ENCODE measurements around the gene DACH1.
"Not testable (repeated sequence)": the region's sequence is repeated elsewhere in the genome, so short reads cannot be mapped to it uniquely, and the experiment has no call there.

Gene DACH1

DNA sequence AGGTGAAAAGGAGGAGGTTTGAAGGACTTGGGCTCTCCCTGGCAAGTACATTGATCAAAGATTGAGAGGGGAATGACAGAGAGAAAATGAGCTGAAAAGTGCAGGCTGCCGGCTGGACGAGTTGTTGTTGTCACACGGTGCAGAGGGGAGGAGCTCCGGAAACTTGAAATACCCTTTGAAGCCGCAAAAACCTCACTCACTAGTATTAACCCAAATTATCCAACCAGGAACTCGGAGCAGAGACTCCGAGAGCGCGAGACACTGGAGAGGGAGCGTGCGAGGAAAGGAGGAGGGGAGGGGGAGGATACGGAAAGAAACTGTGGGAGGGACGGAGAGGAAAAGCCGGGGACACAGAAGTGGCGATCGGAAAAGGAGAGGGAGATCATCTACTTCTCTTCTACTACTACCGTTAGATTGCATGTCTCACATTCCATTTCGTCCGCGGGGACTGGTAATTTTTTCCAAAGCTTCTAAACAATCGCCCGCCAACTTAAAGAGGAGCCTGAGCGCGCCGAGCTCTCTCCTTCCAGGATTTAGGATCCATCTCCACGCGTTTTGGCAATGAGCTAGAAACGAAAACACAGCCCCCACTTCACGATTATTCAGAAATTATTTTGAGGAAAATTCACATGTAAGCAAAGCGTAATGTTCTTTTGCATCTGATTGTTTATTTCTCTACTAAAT, at the start of gene DACH1:
Gene DACH1, minus strand, starts transcription at position 74 of the 684 bp plus-strand sequence.
- DNase-seq (ENCODE audit: low read depth in 2 of 2) = no peak

DNA sequence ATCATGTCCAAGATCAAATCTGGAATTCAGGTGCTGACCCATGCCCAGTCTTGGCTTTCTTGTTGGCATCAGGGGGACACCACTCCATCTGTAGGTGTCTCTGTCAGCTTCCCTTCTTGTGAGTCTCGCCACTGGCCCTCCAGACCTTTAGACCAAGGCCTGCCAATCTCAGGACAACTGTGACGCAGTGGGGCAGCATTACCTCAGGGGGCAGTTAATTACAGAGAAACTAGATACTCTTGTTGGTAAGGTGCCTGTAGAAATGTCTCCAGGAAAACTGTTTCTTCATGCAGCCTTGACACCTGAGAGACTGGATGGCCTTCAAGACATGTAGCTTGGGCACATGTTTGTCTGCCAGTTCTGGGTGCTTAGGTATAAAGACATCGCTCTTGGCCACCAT, 46.7 kb upstream of the DACH1 start:
- no peak for DNase-seq (ENCODE audit: low read depth in 2 of 2)

DNA sequence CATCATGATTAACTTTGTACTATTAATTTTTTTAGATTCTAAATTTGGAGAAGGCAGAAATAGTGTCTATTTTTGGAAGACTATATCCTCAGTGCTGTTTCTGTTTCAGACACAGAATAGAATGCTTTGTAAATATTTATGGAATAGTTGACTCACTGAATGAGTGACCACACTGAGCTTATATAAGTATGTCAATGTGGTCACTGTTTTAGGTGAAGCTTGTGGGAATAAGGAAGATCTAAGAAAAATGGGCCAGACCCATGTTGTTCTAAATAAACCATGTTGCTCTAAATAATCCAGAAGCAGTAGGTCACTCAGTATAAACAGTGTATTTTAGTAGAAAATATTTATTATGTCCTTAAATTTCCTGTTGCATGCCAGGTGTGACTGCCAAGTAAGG, 45.5 kb upstream of the DACH1 start:
- no peak for DNase-seq (ENCODE audit: low read depth in 2 of 2)

DNA sequence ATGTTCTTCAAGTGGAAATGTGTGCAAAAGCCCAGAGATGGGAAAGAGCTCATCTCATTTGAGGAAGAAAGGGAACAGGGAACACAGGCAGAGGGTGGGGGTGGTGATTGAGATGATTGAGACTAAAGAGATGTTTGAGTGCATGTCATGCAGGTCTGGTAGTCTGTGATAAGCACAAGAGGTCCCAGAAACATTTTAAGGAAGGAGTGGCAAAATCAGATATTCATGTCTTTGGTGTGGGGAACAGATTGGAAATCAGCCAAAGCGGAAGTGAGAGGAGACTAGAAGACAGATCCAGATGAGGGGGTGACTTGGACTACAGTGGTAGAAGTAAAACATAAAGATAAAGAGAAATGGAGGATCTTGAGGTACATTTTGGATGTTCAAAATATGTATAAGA, 39.4 kb upstream of the DACH1 start:
- no peak for DNase-seq (ENCODE audit: low read depth in 2 of 2)

DNA sequence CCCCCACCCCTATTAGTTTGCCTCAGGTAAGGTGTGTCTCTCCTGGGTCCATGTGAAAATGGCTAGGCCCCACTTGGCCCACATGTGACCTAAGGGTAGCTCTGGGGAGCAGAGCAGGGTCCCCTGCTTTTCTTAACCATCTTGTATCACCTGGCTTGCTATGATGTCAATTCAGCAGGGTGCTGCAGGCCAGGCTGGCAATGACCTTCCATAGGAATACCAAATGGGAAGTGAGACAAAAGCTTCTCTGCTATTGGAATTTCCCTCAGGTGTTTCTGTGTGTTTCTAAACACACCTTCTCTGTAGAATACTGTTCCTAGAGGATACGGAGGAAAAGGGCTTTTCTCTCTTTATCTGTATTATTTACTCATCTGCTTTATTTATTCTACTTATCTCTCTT, 35.7 kb upstream of the DACH1 start:
- DNase-seq (ENCODE audit: low read depth in 2 of 2) = no peak

DNA sequence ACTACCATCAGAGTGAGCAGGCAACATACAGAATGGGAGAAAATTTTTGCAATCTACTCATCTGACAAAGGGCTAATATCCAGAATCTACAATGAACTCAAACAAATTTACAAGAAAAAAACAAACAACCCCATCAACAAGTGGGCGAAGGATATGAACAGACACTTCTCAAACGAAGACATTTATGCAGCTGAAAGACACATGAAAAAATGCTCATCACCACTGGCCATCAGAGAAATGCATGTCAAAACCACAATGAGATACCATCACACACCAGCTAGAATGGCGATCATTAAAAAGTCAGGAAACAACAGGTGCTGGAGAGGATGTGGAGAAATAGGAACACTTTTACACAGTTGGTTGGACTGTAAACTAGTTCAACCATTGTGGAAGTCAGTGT, 26.5 kb upstream of the DACH1 start:
- DNase-seq (ENCODE audit: low read depth in 2 of 2) = not testable (repeated sequence)

DNA sequence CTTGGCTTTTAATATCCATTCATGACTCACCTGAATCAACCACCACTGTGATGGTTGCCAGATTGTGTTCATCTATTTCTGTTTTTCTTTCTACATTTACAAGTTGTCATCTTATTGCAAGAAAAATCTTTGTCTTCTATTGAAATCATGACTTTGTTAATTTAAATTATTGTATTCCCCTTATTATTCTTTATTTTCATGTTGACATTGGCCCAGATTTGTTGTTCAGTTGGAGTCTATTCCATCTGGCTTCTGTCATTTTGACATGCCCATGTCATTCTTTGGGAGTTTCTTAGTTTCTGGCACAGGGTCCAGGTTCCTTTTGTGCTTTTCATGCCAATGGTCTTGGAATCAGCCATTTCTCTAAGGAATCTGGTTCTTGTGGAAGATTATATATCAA, 19.9 kb upstream of the DACH1 start:
- no peak for DNase-seq (ENCODE audit: low read depth in 2 of 2)

DNA sequence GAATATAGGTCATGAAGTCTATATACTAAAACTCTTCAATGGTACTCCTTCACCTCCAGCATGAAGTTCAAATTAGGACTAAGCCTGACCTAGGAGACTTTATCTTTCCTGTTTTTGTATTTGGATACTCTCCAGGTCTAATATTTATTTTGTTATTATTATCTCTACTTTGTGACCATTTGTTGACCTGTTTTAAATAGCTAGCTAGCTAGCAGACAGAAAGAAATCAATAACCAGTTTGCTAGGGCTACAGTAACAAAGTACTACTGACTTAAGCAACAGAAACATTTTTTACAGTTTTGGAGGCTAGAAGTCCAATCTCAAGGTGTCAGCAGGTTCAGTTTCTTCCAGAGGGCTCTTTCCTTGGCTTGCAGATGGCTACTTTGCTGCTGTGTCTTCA, 15.1 kb upstream of the DACH1 start:
- DNase-seq (ENCODE audit: low read depth in 2 of 2) = no peak

DNA sequence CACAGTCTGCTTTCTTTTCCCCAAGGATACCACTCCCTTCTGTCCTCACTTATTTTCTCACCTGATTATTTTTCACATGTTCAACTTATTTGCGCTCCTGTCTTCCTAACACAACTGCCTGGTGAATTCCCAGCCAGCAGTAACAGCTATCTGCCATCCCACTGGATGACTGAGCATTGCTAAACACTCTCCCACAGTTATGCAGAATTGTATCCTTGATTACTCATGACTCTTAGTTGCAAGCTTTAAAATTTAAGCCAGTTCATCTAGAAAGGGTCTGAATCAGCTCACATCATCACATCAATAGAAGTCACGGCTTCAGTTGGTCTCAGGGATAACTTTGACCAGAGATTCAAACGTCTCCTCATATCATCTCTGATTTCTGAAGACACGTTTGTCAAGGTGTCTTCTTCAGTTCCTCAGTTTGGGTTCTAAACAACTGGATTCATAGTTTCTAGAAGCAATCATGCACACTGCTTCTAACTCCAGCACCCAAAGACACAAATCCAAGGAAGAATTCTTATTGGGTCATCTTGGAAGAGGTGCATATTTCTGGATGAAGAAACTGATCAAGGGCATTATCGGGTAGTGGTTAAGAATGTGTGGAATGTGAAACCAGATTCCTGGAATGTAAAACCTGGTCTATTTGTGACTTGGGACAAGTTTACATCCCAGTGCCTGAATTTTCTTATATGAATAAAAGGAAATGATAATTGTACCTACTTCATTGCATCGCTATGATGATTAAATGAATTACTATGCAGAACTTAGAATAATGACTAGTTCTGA, 13.9 kb upstream of the DACH1 start:
- DNase-seq (ENCODE audit: low read depth in 2 of 2) = no peak

DNA sequence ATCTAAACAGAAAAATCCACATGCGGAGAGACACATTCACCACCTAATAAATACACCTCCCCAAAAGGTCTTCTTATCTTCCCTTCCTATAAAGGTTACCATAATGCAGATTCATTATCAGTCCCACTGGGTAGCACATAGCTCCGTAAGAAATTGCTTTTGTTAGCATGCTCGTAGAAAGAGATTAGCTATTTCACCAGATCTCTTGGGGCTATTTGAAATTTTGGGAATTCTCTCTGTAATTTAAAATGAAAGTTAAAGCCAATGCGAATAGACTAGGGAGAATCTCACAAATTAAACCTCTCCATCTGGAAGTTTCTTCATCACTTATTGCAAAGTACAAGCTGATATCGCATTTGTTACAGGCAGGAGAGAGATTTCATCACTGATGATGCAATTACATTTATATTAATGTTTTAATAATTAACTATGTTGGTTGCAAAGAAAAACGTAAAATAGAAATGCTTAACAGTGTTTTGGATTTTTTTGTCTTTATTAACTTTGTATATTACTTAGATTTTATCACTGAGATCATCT, 12.9 kb upstream of the DACH1 start:
- DNase-seq (ENCODE audit: low read depth in 2 of 2) = no peak

DNA sequence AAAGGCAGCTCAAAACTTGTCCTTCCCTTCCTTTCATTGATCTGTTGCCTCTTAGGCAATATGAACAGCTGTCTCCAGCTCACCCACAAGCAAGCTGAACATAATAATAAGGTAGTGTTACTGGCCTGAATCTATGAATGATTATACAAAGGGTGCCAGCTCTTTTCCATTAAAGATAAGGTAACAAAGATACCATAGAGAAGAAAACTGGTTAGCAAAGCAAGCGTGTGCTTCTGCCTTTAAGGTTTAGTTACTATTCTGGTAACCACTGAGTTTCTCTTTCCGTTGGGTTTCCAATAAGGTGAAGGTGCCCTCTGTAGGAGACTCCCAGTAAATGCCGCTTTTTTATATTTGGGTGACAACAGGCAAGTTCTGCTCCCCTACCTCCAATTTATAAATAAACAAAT, 12.1 kb upstream of the DACH1 start:
- no peak for DNase-seq (ENCODE audit: low read depth in 2 of 2)

DNA sequence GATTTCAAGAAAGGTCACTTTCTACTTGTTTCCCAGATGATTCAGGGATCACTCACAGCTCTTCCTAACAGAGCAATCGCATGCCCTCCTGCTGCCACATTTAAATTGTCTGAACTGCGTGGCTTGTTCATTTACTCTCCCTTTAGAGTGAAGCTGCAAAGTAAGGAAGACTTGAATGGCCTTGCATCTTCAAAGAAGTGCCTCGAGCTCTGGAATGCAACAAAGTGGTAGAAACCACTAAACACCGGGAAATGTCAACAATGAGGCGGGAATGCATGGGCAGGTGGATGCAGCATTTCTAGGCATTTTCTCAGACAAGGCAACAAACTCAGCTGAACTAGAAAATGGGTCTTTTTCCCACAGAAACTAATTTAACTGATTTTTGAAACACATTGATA, 10.3 kb upstream of the DACH1 start:
- no peak for DNase-seq (ENCODE audit: low read depth in 2 of 2)

DNA sequence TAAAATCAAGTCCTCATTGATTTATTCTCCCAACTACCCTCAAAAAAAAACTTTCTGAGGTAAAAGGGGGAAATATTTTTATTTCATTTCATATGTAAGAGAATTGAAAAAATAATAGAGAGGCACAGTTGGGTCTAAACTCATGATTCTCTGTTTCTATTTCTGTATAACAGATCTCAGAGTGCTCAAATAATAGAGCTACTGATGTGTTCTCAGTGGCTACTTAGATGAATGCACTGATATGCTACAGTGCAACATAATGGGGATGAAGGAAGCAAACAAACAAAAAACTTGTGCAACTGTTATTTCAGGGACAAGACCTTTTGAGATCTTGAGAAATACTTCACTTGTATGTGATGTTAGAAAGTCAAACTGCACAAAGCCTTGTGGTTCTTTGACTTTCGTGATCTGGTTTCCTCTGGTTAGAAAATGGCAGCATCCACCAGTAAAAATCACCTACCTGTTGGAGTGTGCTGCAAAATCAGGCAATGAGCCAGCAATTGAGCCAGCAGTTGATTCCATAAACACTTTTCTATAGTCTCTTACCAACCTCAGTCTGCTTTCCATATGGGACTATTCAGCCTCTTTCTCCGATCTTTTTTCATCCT, 9.7 kb upstream of the DACH1 start:
- no peak for DNase-seq (ENCODE audit: low read depth in 2 of 2)

DNA sequence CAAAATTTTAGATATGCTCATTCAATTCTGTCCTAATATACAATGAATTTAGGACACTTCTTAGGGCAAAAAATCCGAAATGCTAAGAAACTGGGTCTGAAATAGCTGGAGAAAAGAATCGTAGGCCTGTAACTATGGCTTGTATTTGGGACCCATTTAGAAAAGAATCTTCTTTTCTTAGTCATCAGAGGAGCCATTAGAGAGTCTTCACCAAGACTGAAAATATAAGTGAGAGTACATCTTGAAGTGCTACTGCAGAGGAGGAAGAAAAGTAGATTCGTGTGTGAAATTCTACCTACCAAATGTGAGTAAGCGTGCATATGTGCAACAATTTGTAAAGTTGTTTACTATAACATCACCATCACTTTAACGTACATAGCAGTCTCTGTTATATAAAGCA, 8.8 kb upstream of the DACH1 start:
- no peak for DNase-seq (ENCODE audit: low read depth in 2 of 2)

DNA sequence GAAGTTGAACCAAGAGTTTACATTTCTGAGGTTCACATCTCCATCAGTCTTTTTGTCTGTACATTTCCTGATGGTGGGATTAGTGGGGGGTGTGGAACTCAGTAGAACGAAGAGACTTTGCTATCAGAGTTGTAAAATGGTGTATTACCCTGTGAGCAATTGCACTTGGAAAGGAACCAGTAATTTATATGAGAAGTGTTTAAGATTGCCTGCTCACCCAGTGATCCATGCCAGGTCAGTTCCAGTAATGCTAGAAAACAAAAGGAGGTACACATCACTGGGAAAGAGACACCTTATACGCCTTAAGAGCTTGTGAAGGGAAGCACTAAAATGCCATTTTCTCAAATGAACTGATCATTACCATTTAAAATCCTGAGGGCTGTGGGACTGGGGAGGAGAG, 7.5 kb upstream of the DACH1 start:
- no peak for DNase-seq (ENCODE audit: low read depth in 2 of 2)

DNA sequence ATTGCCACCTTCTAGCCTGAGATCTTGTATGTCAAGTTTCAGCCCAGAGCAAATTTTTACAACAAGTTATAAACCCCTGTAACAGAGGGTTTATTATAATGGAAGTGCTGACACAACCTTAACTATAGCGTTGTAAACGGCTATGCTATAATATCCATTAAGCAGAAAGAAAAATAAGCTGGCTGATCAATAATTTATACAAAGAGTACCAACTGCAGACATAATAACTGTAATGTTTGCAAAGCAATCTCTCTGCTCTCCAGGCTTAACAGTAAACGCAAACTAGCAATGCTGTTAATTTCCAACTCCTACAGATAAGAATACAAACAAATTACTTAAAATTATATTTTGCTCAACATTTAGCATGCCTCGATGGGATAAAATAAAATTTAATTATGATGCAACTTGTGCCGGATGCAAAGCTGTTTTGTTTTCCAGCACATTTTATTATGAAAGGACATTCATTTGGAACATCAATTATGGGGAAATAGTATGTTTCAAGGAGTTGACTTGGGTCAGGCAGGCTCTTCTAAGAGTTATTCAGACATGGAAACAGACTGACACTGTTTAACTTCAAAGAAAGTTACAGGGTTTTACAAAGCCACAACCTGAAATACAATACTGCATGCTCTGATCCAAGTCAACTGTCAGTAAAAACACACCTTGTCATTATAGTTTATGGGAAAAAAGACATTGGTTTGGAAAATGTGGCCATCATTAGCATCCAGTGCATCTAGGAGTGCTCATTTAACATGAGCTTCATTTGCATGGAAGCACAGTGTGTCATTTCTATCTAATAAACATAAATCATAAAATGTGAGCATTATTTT, 6.6 kb upstream of the DACH1 start:
- DNase-seq (ENCODE audit: low read depth in 2 of 2) = no peak

DNA sequence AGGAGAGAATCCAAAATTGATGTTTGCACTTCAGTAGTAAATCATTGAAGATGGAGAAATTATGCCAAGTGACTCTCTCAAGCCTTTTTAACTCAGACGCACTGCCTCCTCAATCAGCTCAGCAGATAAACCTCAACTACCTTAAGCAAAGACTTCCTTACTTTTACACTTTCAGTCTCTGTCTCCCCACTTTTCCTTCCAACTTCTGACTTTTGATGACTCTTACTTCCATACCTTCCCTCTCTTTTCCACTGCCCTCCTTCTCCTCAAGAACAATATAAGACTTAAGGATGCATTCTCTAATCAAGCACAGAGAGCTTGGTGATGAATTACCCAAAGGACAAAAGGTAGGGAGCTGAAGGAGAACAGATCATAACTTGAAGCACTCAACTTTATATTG, 4.8 kb upstream of the DACH1 start:
- no peak for DNase-seq (ENCODE audit: low read depth in 2 of 2)

DNA sequence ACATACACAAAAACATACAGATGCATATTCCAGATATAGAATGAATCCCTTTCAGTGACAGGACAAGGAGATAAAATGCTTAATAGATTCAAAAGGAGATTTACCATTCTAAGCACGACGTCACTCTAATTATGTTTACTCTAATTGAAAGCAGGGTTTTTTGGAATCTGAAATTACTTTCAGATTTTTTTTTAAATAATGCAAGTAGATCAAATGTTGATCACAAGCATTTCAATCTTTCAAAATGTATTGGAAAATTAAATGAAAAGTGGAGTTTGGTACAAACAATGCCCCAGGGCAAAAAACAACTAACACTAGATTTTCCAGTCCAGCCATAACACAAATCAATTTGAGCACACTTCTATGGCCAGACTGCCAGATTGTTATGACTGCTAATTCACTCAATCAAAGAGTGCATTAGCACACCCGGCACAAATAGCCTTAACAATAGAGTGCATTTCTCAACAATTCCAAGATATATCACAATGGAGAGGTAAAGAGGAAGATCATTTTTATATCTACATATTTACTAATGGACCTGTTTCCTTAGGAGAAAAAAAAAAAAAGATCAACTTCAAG, 4.3 kb upstream of the DACH1 start:
- DNase-seq (ENCODE audit: low read depth in 2 of 2) = no peak

DNA sequence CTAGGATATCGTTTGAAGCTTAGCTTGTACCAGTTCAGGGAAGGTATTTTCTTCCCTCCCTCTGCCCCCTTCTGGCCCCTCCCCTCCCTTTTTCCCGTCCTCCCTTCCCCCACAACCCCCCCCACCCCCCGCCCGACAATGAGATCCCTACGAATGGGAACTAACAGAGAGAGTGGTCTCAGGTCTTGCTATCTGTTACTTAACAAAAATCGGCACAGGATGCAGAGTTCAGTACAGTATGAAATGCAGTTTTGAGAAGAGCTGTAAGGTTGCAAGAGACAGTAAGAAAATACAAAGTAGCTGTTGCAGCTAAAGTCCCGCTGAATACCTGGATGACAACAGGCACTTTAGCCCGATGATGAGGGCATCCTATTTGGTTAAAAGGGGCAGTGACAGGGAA, 3.1 kb upstream of the DACH1 start:
- no peak for DNase-seq (ENCODE audit: low read depth in 2 of 2)

DNA sequence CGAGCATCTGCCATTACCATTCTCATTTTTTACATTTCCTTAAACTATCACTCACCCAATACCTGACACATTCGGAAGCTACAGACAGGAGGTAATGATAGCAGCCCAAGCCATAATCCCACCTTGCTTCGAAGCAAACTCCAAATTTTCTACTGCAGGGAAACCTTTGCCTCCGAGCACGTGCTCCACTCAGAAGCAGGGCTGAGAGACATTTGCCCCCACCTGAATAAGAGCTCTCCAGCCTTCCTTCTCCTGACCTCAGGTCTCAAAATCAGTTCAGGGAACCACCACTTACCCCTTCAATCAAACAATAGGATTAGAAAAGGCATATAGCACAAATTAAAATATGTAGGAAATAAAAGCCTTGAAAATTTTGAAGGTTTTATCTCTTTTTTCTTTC, 2.3 kb upstream of the DACH1 start:
- DNase-seq (ENCODE audit: low read depth in 2 of 2) = no peak

DNA sequence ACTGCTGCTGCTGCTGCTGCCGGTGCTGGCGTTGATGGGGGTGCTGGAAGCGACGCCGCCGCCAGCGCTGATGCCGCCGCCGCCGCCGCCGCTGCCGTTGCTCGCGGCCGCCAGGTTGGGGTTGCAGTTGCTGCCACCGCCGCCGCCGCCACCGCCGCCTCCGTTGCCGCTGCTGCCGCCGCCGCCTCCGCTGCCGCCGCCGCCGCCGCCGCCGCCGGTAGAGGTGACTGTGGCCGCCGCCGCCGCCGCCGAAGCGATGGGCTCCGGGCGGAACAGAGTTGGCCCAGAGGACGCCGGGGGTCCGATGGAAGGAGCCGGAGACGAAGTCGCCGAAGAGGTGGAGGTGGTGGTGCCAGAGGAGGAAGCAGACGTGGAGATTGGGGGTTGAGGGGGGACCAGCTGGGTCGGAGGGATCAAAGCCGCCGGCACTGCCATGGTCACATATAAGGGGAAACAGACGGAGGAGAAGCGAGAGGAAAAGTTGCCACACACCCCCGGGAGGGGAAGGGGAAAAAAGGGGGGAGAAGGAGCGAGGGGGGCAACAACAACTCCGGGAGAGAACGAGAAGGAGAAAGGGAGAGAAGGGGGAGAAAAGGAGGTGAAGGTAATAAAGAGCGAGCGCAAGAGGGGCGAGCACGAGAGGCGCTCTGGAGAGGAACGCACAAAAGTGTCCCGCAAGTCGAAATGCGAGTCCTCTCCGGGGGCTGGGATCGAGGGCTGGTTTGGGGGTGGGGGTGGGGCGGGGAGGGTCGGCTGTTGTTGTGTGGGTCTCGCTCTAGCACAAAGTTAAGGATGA, 471 bp downstream of the DACH1 start:
- no peak for DNase-seq (ENCODE audit: low read depth in 2 of 2)

Data from stimulated activated CD8-positive, alpha-beta memory T cell treated with anti-CD3 and anti-CD28 coated beads, Interleukin-7, amount 100 ng/mL, for 4 hours (primary cell).